A549 (cell line): ENCODE results near the gene CHST15. TPM values are rescaled to one million over a fixed set of nuclear protein-coding genes. Genes with fewer than 3 reads are reported as not detected.

Source experiments
- ATAC-seq, 2 experiments: fragments of 200-7000 bp in 1 of 2; fragments of >200 bp in 1 of 2; cut with Nextera tagmentation in 1 of 2; cut with Tn5 transposase in 1 of 2; 3 replicates each; pipeline versions ENCODE4 v1.8.0 to v1.9.1; 2018 to 2020; ENCODE audit warnings: mild to moderate bottlenecking in 1 of 2, moderate library complexity in 1 of 2
- CTCF ChIA-PET: fragments of 300-600 bp; sonication (Branson Sonifier 250); formaldehyde crosslinking; extraction: SDS; loops from one replicate; lab custom pipeline; 2021; ENCODE audit warnings: antibody characterized with exemption, inconsistent platforms; lab: Yijun Ruan, JAX
- POLR2A ChIA-PET: fragments of 350-600 bp; formaldehyde crosslinking; extraction: SDS; loops from one replicate; lab custom pipeline; 2021; ENCODE audit warnings: antibody characterized with exemption, inconsistent platforms; lab: Yijun Ruan, JAX
- DNase-seq, 2 experiments: peaks; one replicate each; pipeline versions ENCODE4 v3.0.0 to v3.0.0-alpha.2; 2011 to 2016; ENCODE audit warnings: low read depth in 1 of 2, low spot score in 1 of 2
- FAIRE-seq: peaks from 2 replicates; lab custom pipeline; 2011; peaks lifted over from hg19 to GRCh38; lab: Jason Lieb, UNC
- H3K27ac ChIP-seq, 2 experiments: fragments of >200 bp; sonication (Bioruptor Twin); formaldehyde crosslinking; 3 replicates each; pipeline ENCODE4 v1.5.1; 2016 to 2017
- H3K4me1 ChIP-seq: fragments of >200 bp; sonication (Bioruptor Twin); formaldehyde crosslinking; 3 replicates; pipeline ENCODE4 v1.6.1; 2016
- H3K4me2 ChIP-seq: fragments of >200 bp; sonication (Bioruptor Twin); formaldehyde crosslinking; 3 replicates; pipeline ENCODE4 v1.6.1; 2016
- H3K4me3 ChIP-seq: fragments of >200 bp; sonication (Bioruptor Twin); formaldehyde crosslinking; 3 replicates; pipeline ENCODE4 v1.5.1; 2016
- H3K9me3 ChIP-seq: fragments of >200 bp; sonication (Bioruptor Twin); formaldehyde crosslinking; 3 replicates; pipeline ENCODE4 v1.6.1; 2016
- CBX2 ChIP-seq: fragments of 200-600 bp; sonication (generic); IDR thresholded peaks from 2 replicates; pipeline ENCODE4 v1.6.1; 2016; ENCODE audit warnings: low read depth, mild to moderate bottlenecking, borderline replicate concordance
- CBX8 ChIP-seq: fragments of 200-600 bp; sonication (generic); IDR thresholded peaks from 2 replicates; pipeline ENCODE4 v1.6.1; 2016
- CHD2 ChIP-seq: fragments of 150-350 bp; IDR thresholded peaks from 2 replicates; pipeline ENCODE4 v1.6.1; 2014; ENCODE audit warnings: low read length; ENCODE audit not compliant: partially characterized antibody
- CHD4 ChIP-seq: fragments of 200-600 bp; sonication (generic); IDR thresholded peaks from 2 replicates; pipeline ENCODE4 v1.6.1; 2016; ENCODE audit warnings: antibody characterized with exemption, mild to moderate bottlenecking, borderline replicate concordance
- ESRRA ChIP-seq: fragments of 150-350 bp; IDR thresholded peaks from 2 replicates; pipeline ENCODE4 v1.6.1; 2014; ENCODE audit warnings: mild to moderate bottlenecking, low read length, borderline replicate concordance
- FOSB ChIP-seq: fragments of 250-450 bp; sonication (Bioruptor Pico); IDR thresholded peaks from 2 replicates; pipeline ENCODE4 v1.5.0; 2020; ENCODE audit warnings: mild to moderate bottlenecking, moderate library complexity
- GATA3 ChIP-seq: IDR thresholded peaks from 2 replicates; pipeline ENCODE4 v1.6.1; 2012; ENCODE audit warnings: borderline replicate concordance
- HES2 ChIP-seq: fragments of >200 bp; sonication (Bioruptor Twin); formaldehyde crosslinking; IDR thresholded peaks from 2 replicates; pipeline ENCODE4 v1.6.1; 2016
- HMGXB4 ChIP-seq: fragments of 250-450 bp; sonication (Bioruptor Pico); IDR thresholded peaks from 2 replicates; pipeline ENCODE4 v1.5.0; 2021; ENCODE audit warnings: mild to moderate bottlenecking, moderate library complexity, borderline replicate concordance
- HOXA7 ChIP-seq: fragments of 250-450 bp; sonication (Bioruptor Pico); IDR thresholded peaks from 2 replicates; pipeline ENCODE4 v1.5.0; 2020; ENCODE audit warnings: mild to moderate bottlenecking, moderate library complexity
- HOXB13 ChIP-seq: fragments of 250-450 bp; sonication (Bioruptor Pico); IDR thresholded peaks from 2 replicates; pipeline ENCODE4 v1.5.0; 2020; ENCODE audit warnings: low read depth, mild to moderate bottlenecking, moderate library complexity
- JUN ChIP-seq, 2 experiments: fragments of >200 bp; sonication (Bioruptor Twin); formaldehyde crosslinking; IDR thresholded peaks; 2 replicates in 1 of 2; 3 replicates in 1 of 2; pipeline ENCODE4 v1.6.1; 2016 to 2017
- MAX ChIP-seq: IDR thresholded peaks from 2 replicates; pipeline ENCODE4 v1.6.1; 2012
- MAZ ChIP-seq: fragments of 150-350 bp; IDR thresholded peaks from 2 replicates; pipeline ENCODE4 v1.6.1; 2014; ENCODE audit warnings: antibody characterized with exemption, low read depth, low read length, borderline replicate concordance
- NFE2L2 ChIP-seq: fragments of 150-350 bp; conservative IDR thresholded peaks from 2 replicates; pipeline ENCODE4 v1.6.1; 2014; ENCODE audit warnings: low read length
- NR3C1 ChIP-seq: fragments of >200 bp; sonication (Bioruptor Twin); formaldehyde crosslinking; IDR thresholded peaks from 3 replicates; pipeline ENCODE4 v1.6.1; 2017
- PHF8 ChIP-seq: fragments of 200-600 bp; sonication (generic); IDR thresholded peaks from 2 replicates; pipeline ENCODE4 v1.6.1; 2016; ENCODE audit warnings: low read depth, mild to moderate bottlenecking, antibody characterized with exemption, moderate library complexity, borderline replicate concordance
- RARB ChIP-seq: fragments of 250-450 bp; sonication (Bioruptor Pico); IDR thresholded peaks from 2 replicates; pipeline ENCODE4 v1.8.0; 2021; ENCODE audit warnings: mild to moderate bottlenecking, moderate library complexity
- RCOR1 ChIP-seq: fragments of 150-350 bp; IDR thresholded peaks from 2 replicates; pipeline ENCODE4 v1.6.1; 2014; ENCODE audit warnings: antibody characterized with exemption, low read length, low read depth
- RFX5 ChIP-seq: fragments of 450-650 bp; IDR thresholded peaks from 2 replicates; pipeline ENCODE4 v1.7.1; 2014; ENCODE audit warnings: antibody characterized with exemption, mild to moderate bottlenecking, moderate library complexity
- RNF2 ChIP-seq: fragments of 200-600 bp; sonication (generic); IDR thresholded peaks from 2 replicates; pipeline ENCODE4 v1.6.1; 2016; ENCODE audit warnings: low read depth, mild to moderate bottlenecking, antibody characterized with exemption, moderate library complexity, borderline replicate concordance
- SMC3 ChIP-seq: fragments of >200 bp; sonication (Bioruptor Twin); formaldehyde crosslinking; IDR thresholded peaks from 3 replicates; pipeline ENCODE4 v1.6.1; 2018; ENCODE audit warnings: inconsistent platforms
- SREBF2 ChIP-seq: fragments of 450-650 bp; IDR thresholded peaks from 2 replicates; pipeline ENCODE4 v1.6.1; 2014; ENCODE audit warnings: mild to moderate bottlenecking, moderate library complexity
- USF2 ChIP-seq: fragments of 450-650 bp; IDR thresholded peaks from 2 replicates; pipeline ENCODE4 v1.6.1; 2014; ENCODE audit warnings: antibody characterized with exemption
- ZNF302 ChIP-seq: fragments of 250-450 bp; sonication (Bioruptor Pico); IDR thresholded peaks from 2 replicates; pipeline ENCODE4 v1.9.0; 2021; ENCODE audit warnings: inconsistent platforms, mild to moderate bottlenecking, moderate library complexity
- WGBS: methylation state at CpG from one replicate; pipeline ENCODE4 v1.1.6; 2017; ENCODE audit errors: missing lambda C conversion rate; 5-methylcytosine and 5-hydroxymethylcytosine counted together
- polyA plus RNA-seq, 4 experiments: library from polyadenylated mRNA; depleted of rRNA in 3 of 4; stranded (reverse); fragments of >200 nt; fragmentation: RNase III in 1 of 4; extraction: RNeasy Plus Mini Kit Qiagen cat#74134 plus additional on column Dnase treatment in 1 of 4; gene quantifications; 2 replicates in 3 of 4; 3 replicates in 1 of 4; pipeline ENCODE4 v1.2.3, GENCODE V29; 2011 to 2017

CHST15 gene
- polyA plus RNA-seq, 2 of the 4 experiments (the other 2 are of a cell fraction), result 5.1 to 10.3 TPM

GRCh38 chr10:124132876-124133275, 39.5 kb upstream of the CHST15 start:
- no peaks in the 10 kb centered on the region for H3K9me3 ChIP-seq
- CTCF ChIA-PET, result interaction anchor here (1.3 to 2.2 kb wide), 3 partner anchors 10 to 256 kb away, joined by 3 to 8 read pairs (median 4); no protein-coding TSS in a partner anchor
- TF ChIP-seq USF2 (no peak), ZNF302 (CRISPR knock-in tag) (no peak), CBX2 (no peak), FOSB (CRISPR knock-in tag) (no peak), ESRRA (no peak), GATA3 (no peak), RARB (CRISPR knock-in tag) (no peak), RFX5 (no peak), MAZ (no peak), HOXA7 (CRISPR knock-in tag) (no peak), PHF8 (no peak), HES2 (no peak), NR3C1 (no peak), SREBF2 (no peak)
- FAIRE-seq (no peak), ATAC-seq (no peak), DNase-seq (no peak)
- H3K4me2 ChIP-seq, result no peak overlapping the region
- H3K4me3 ChIP-seq, result no peak overlapping the region
- 63% methylated on average over 5 of the region's 5 CpGs for WGBS
- no peak overlapping the region for H3K27ac ChIP-seq
- H3K4me1 ChIP-seq, result no peaks in the 10 kb centered on the region
- POLR2A ChIA-PET, result no interaction called here

GRCh38 chr10:124132306-124132705, 38.9 kb upstream of the CHST15 start:
- CTCF ChIA-PET, result interaction anchor here (1.5 kb wide), 1 partner anchor 257 kb away, joined by 3 read pairs; no protein-coding TSS in a partner anchor
- no peak overlapping the region for H3K27ac ChIP-seq
- no peak overlapping the region for H3K4me2 ChIP-seq
- TF ChIP-seq ZNF302 (CRISPR knock-in tag) (no peak), CBX8 (no peak), SMC3 (no peak), HOXB13 (CRISPR knock-in tag) (no peak), CHD2 (no peak), RNF2 (no peak), JUN (IDR thresholded peaks at IDR 0.05) (no peak), RCOR1 (no peak), CHD4 (no peak), NR3C1 (no peak), NFE2L2 (no peak), HOXA7 (CRISPR knock-in tag) (no peak), HMGXB4 (CRISPR knock-in tag) (no peak), MAX (no peak)
- H3K4me3 ChIP-seq, result no peak overlapping the region
- no peak for FAIRE-seq
- DNase-seq, result no peak
- no peaks in the 10 kb centered on the region for H3K9me3 ChIP-seq
- ATAC-seq, result no peak
- no peaks in the 10 kb centered on the region for H3K4me1 ChIP-seq
- 47% methylated on average over 4 of the region's 5 CpGs for WGBS
- POLR2A ChIA-PET, result no interaction called here
